ENCODE results near the gene GLB1L3.
A peak's percentile ranks its signal among the peaks of the same experiment; 100 is the strongest.
"Not testable (repeated sequence)": the region's sequence is repeated elsewhere in the genome, so short reads cannot be mapped to it uniquely, and the experiment has no call there.

Gene GLB1L3

DNA sequence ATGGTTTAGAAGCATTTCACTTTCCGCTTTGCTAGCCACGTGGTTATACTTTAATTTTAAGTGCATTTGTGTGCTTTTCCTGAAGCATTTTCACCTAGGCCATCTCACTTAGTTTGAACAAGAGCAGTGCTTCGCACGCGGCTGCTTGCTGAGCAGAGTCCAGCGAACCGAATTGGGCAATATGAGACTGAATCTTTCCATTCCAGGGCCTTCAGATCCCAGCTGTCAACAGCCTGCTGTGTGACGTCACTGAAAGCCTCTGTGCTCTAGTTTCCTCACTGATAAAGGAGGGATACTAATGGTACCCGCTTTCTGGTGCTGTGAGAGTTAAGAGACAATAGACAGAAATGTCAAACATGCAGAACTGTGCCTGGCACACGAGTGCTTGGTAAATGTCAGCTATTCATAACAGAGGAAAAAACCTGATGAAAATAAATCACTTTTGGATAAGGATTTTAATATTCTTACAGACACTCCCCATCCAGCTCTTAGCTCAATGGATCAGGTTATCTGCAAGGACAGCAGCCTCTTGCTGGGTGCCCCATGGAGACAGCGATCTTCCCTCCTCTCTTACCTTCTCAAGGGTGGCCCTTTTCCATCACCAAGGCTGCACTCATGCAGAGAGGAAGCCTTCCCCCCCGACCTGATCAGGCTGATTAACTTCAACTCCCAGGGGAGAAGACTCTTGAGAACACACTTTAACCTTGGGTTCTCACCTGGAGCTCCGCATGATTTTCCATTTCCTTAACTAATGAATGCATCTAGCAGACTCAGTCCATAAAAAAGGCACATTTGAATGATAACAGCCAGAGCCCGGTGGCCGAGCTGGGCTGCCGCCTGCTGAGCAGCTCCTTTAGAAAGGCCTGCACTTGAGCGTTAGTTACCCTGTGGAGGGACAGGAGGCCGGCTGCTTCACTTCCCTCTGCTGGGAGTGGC lies 3.5 kb upstream of the GLB1L3 start:
- peak; percentile 84 for DNase-seq (ENCODE audit: low read depth)
- TF ChIP-seq, protein P1, sequence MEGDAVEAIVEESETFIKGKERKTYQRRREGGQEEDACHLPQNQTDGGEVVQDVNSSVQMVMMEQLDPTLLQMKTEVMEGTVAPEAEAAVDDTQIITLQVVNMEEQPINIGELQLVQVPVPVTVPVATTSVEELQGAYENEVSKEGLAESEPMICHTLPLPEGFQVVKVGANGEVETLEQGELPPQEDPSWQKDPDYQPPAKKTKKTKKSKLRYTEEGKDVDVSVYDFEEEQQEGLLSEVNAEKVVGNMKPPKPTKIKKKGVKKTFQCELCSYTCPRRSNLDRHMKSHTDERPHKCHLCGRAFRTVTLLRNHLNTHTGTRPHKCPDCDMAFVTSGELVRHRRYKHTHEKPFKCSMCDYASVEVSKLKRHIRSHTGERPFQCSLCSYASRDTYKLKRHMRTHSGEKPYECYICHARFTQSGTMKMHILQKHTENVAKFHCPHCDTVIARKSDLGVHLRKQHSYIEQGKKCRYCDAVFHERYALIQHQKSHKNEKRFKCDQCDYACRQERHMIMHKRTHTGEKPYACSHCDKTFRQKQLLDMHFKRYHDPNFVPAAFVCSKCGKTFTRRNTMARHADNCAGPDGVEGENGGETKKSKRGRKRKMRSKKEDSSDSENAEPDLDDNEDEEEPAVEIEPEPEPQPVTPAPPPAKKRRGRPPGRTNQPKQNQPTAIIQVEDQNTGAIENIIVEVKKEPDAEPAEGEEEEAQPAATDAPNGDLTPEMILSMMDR (IDR thresholded peaks at IDR 0.05; ENCODE audit: low read length, missing control alignments), result no peak
- no peak overlapping the region for H3K4me3 ChIP-seq (replicated peaks; ENCODE audit: low read depth, low read length)

DNA sequence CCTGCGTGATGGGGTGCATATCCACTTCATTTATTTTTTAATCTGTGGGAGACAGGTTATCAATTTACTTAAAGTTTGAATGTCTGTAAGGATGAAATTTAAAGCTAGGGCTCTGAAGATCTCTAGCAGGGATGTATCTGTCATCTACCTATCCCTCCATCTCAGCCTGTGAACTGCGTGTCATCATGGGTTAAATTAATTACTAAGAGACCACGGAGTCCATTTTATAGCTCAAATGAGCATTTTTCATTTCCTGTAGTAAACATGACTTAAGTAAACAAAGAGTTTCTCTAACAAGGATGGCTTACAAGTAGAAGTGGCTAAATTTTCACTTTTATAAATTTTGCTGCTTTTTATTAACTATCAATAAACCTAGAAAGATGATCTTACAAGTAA lies 2.9 kb upstream of the GLB1L3 start:
- no peak overlapping the region for H3K4me3 ChIP-seq (replicated peaks; ENCODE audit: low read depth, low read length)
- no peak for DNase-seq (ENCODE audit: low read depth)
- TF ChIP-seq, protein P1 (IDR thresholded peaks at IDR 0.05; ENCODE audit: low read length, missing control alignments), result no peak

DNA sequence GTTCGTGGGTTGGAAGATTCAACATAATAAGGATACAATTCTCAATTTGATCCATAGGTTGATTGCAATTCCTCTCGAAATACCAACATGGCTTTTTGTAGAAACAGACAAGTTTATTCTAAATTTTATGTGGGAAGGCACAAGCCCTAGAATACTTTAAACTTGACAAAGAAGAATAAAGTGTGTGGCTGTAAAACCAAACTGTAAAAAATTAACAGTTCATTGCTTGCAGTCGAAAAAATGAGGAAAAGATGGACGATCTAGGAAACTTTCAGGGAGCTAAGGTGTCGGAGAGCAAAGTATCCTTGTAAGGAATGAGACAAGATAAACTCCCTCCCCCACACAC lies 1.0 kb upstream of the GLB1L3 start:
- H3K4me3 ChIP-seq (replicated peaks; ENCODE audit: low read depth, low read length), result no peak overlapping the region
- no peak for DNase-seq (ENCODE audit: low read depth)
- TF ChIP-seq, protein P1 (IDR thresholded peaks at IDR 0.05; ENCODE audit: low read length, missing control alignments), result no peak

DNA sequence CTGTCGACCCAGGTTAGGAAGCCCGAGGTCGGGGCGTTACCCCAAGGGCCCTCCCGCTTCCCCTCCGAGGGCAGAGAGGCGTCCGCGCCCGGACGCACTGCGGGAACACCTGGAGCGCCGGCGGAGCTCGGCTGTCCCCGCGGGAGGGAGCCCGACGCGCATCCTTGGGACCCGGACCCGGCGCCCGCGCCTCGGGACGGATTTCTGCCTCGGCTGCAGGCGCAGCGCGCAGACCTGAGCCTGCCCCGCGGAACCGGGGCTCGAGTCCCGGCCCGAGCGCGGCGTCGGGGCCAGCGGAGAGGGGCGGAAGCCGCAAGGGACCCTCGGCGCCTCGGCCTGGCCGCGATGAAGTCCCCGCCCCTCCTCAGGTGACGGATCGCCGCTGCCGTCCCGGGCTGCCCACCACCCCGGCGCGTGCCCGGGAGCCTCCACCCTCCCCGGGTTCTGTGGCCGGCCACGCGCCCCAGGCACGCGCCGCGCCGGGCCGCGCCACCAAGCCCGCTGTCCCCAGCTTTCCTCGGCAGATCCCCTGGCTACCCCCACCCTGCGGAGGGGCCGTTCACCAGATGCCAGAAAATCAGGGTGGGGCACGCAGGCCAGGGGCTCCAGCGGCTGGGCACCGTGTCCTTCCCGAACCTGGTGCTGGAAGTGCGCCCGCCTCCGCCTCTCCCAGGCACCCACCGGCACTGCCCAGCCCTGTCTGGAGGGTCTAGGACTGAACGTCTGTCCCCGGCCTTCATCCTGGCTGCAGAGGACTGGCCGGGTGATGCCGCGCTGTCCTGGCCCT lies 410 bp downstream of the GLB1L3 start:
- DNase-seq (ENCODE audit: low read depth), result no peak
- TF ChIP-seq, protein P1 (IDR thresholded peaks at IDR 0.05; ENCODE audit: low read length, missing control alignments), result no peak
- H3K4me3 ChIP-seq (replicated peaks; ENCODE audit: low read depth, low read length), result no peak overlapping the region

DNA sequence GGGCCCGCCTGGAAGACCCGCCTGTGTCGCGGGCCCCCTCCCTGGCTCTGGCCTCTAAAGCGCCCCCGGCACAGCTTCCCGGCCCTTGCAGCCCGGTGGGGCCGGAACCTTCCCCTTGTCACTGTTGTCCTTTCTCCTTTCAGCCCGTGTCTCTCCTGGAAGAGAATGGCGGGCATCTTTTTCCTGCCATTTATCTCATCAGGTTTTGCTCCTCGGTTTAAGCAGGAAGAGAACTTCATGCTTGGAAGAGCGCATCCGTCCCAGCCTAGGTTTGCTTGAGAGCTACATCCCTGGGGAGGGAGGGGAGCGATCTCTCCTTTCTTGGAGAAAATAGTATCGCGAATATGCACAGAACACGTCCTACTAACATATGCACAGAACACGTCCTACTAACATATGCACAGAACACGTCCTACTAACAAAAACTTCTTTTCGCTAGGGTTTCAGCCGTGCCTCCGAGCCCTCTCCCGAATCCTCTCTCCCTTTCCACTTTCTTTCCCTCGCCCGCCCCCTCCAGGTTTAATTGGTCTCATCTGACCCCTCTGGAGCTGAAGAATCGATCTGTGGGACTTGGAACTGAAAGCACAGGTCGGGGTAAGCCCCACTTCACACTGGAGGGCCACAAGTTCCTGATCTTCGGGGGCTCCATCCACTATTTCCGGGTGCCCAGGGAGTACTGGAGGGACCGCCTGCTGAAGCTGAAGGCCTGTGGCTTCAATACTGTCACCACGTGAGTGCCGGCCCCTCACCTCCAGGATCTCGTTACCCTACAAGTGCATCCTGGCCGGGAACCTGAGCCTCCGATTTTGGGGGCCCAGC lies 1.2 kb downstream of the GLB1L3 start:
- DNase-seq (ENCODE audit: low read depth), result no peak
- TF ChIP-seq, protein P1 (IDR thresholded peaks at IDR 0.05; ENCODE audit: low read length, missing control alignments), result no peak
- H3K4me3 ChIP-seq (replicated peaks; ENCODE audit: low read depth, low read length), result no peak overlapping the region

DNA sequence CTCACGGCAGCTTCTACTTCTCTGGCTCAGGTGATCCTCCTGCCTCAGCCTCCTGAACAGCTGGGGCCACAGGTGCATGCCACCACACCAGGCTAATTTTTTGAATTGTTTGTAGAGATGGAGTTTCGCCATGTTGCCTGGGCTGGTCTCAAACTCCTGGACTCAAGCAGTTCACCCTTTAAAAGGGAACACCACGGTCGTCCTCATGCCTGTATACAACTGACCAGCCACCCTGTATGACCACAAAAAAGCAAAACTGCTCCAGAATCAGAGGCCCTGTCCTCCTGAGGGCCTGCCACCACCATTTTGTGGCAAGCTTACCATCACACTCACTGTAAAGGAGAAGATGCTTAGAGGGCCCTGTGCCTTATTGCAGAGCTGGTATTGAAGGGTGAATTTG lies 2.2 kb downstream of the GLB1L3 start:
- no peak overlapping the region for H3K4me3 ChIP-seq (replicated peaks; ENCODE audit: low read depth, low read length)
- TF ChIP-seq, protein P1 (IDR thresholded peaks at IDR 0.05; ENCODE audit: low read length, missing control alignments), result no peak
- DNase-seq (ENCODE audit: low read depth), result no peak

DNA sequence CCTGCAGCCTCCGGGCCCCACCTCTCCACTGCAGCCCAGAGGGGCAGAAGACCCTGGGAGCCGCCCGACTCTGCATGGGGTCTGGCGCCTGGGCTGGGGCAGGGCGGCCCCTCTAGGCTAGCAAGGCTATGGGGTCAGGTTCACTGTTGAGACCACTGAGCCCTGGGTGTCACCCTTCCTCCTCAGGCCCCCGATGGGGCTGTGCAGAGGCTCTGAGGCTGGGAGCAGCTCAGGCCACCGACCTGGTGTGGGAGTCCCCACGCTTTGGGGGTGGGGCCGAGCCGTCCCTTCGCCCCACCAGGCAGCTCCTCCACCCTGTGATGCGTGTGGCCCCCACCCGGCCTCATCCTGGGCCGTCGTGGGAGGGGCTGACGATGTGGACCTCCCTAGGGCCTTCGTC lies 5.5 kb downstream of the GLB1L3 start:
- DNase-seq (ENCODE audit: low read depth); H3K4me3 ChIP-seq (replicated peaks; ENCODE audit: low read depth, low read length): not testable (repeated sequence)
